Left forelimb (tissue), 1 donor: Measurements from ENCODE around the gene WASF2.
"Not testable (repeated sequence)": the region's sequence is repeated elsewhere in the genome, so short reads cannot be mapped to it uniquely, and the experiment has no call there.

Experiments
- DNase-seq: peaks from one replicate; pipeline ENCODE4 v3.0.0-alpha.2; 2018; ENCODE audit warnings: low spot score

Gene WASF2

DNA sequence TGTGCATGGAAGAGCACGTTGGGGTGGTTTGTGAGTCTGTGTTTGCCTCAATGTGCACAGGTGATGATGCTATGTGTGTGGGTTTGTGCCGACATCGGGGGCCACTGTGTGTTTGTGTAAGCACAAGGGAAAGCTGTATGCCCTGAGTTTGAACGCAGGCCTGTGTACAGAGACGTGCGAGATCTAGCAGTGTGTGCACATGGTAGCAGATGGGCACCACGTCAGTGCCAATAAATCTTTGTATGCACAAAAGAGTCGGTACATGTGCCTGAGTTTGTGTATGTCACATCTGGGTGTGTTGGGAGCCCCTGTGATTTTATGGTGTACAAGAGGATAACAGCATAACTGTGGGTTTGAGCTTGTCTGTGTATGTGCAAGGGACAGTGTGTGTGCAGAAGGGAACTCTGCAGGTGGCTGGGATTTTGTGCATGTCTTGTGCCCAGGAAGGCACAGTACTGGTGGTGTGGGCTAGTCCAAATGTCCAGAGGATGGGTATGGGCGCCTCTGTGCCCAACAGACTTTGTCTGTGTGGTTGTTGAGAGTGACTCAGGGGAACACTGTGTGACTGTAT lies 32.0 kb upstream of the WASF2 start:
- no peak for DNase-seq

DNA sequence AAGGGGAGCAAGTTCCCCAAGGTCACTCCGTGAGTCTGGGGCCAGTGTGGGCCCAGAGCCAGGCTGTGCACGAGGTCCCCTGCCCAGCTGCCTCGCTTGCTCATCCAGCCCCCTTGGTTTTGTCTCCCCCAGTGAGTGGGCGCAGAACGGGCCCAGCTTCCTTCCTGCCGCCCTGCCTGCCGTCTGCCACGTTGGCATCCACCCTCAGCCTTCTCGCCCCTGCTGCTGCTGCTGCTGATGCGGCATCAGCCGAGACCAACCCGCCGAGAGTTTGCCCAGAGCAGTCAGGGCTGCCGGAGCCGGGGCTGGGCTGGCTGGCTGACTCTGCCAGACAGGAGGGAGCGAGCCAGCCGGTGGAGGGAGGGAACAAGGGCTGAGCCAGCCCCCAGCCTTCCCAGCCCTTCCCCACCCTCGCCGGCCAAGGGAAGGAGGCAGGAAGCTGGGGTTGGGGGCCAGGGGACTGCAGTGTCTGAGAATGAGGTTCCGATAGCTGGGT lies 31.4 kb upstream of the WASF2 start:
- DNase-seq = no peak

DNA sequence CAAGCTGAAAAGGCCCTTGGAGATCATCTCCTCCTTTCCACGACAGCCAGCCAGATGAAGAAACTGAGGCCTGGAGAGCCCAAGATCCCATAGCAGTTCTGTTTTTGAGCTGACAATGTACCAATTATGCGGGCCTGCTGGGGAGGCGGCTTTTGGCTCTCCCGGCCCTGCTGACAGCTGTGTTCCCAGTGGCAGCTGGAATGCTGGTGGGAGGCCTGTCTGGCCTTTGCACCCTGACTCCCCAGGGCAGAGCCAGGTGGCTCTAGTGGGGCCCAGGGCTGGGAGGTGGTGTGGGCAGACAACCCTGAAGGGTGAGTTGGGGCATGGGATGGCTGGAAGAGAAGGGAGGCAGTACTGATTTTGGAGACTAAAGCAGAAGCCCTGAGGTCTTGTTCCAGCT lies 30.7 kb upstream of the WASF2 start:
- DNase-seq = no peak

DNA sequence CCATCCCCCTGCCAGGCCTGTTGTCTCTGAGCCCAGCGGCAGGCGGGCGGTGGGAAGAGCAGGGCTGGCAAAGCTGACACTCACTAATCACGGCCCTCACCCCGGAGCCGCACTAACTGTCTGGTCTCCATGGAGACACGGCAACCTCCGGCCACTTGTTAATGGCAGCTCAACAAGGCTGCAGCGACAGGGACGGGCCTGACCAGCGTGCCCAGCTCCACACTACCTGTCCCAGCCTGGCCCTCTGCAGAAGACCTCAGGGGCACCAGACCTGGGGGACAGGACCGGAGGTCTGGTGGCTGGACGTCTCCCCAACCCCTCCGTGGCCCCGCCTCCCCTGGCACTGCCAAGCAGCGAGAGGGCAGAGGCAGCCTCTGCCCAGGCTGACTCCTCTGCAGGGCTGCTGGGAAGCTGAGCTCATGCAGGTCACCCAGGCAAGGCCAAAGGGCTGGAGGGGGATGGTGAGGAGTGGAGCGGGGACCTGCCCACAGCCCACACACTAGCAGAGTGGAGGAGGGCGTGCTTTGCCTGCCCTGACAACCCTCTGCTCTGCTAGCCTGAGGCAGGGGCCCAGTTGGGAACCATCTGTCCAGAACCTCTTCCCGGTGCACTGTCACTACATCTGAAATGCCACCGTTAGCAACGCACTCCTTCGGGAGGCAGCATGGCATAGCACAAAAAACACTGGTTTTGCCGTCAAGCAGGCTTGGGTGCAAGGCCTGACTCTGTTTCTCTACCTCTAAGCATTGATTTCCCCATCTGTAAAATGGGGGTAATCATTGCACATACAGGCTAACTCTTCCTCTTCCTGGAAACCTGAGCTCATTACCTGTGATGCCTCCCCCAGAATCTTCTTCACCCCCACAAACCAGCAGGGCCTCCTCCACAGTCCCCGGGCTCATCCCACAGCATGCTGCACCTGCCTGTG lies 29.6 kb upstream of the WASF2 start:
- no peak for DNase-seq

DNA sequence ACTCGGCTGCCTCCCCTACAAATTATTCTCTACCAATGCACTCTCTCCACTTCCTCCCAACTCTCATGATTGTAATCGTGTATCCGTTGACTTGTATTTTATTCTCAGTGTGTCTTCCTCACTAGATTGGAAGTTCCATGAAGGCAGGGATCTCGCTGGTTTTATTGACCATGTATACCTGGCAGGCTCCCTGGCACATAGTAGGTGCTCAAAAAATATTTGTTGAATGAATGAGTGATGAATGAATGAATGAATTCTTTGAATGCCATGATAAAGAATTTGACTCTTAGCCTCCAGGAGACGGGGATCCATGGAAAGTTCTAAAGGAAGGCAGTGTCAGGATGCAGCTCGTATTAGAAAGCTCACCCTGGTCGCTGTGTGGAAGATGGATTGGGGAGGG lies 28.8 kb upstream of the WASF2 start:
- DNase-seq = no peak

DNA sequence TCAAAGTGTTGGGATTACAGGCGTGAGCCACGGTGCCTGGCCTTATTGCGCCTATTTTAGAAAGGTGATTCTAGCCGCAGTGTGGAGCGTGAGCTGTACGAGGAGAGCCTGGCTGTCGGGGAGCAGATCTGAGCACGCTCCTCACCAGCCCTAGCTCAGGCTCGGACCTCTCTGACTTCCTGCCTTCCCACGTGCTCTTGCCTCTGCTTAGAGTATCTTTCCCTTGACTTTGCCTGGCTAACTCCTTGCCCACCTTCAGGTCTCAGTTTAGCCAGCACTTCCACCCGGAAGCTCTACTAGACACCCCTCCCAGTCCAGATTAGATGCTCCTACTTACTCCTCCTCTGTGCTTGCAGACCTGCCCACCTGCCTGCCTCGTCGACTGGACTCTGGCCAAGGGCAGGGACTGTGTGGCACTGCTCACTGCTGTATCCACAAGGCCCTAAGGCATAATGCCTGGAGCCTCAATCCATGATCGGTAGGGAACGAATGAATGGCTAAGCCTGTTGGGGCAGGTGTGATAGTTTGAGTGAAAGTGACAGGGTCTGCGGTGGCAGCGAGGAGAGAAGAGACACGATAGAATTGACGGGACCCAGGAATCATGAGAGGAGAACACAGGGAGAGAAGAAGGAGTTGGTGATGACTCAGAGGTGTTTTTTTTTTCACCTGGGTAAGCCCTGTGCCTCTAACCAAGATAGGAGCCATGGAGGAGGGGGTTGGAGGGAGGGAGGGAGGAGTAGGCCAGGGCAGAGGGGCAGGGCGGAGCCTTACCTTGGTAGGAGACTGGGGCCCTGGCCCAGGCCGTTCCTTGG lies 28.1 kb upstream of the WASF2 start:
- no peak for DNase-seq

DNA sequence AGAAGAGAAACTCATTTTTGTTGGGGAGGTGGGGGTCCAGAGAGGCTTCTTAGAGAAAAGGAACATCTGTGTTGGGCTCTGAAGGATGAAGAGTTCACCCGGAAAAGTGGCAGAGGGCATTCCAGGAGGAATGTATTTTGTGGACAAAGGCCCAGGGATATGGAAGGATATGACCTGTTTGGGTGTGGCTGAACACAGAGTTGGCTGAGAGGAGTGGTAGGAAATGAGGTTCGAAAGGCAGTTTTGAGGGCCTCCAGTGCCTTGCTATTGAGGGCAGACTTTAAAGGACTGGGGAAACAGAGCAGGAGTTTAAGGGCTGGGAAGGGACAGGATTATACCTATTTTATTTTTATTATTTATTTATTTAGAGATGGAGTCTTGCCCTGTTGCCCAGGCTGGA lies 27.3 kb upstream of the WASF2 start:
- no peak for DNase-seq

DNA sequence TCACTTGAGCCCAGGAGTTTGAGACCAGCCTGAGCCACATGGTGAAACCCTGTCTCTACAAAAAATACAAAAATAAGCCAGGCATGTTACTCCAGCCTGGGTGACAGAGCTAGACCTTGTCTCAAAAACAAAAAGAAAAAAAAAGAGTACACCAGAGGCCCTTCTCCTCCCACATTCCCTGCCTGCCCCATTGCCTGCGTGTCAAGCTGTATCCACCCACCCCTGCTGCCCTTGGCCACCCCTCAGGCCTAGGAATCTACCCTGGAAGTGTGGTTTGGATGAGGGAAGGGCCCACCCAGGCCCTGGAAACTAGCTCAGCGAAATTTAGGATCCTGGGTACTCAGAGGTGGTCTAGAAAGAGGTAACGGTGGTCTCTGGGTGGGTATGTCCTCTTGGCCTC lies 25.7 kb upstream of the WASF2 start:
- DNase-seq = no peak

DNA sequence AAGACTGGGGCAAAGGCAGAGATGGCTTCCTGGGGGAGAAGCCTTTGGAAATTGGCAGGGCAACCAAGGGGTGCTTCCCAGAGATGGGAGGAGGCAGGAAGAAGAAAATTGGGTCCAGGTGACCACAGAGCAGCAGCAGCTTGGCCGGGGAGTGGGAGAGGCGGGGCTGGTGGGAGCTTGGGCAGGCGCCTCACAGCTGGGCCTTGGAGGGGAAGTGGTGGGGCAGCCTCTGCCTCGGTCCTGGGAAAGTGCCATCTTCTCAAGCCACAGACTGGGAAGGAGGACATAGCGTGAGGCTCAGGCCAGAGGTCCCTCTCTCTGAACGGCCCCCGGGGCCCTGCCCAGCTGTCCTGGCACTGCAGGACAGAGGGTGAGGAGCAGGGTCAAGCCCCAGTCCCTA lies 24.0 kb upstream of the WASF2 start:
- peak; percentile 67 for DNase-seq

DNA sequence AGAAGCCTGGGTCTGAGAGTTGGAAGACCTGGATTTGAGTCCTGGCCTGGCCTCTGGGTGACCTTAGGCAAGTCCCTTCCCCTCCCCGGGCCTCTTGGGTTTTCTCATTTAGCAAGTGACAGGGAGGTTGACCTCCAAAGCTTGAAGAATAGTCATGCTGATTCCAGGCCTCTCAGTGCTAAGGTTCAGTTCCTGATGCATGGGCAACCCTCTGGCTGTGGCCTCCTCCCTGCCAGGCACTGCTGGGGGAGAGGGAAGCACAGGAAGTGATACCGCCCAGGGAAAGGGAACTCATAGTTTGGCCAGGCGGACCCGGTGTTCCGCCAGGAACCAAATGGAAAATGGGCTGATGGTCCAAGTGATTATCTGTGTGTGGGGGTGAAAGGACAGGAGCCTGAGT lies 23.6 kb upstream of the WASF2 start:
- DNase-seq = no peak

DNA sequence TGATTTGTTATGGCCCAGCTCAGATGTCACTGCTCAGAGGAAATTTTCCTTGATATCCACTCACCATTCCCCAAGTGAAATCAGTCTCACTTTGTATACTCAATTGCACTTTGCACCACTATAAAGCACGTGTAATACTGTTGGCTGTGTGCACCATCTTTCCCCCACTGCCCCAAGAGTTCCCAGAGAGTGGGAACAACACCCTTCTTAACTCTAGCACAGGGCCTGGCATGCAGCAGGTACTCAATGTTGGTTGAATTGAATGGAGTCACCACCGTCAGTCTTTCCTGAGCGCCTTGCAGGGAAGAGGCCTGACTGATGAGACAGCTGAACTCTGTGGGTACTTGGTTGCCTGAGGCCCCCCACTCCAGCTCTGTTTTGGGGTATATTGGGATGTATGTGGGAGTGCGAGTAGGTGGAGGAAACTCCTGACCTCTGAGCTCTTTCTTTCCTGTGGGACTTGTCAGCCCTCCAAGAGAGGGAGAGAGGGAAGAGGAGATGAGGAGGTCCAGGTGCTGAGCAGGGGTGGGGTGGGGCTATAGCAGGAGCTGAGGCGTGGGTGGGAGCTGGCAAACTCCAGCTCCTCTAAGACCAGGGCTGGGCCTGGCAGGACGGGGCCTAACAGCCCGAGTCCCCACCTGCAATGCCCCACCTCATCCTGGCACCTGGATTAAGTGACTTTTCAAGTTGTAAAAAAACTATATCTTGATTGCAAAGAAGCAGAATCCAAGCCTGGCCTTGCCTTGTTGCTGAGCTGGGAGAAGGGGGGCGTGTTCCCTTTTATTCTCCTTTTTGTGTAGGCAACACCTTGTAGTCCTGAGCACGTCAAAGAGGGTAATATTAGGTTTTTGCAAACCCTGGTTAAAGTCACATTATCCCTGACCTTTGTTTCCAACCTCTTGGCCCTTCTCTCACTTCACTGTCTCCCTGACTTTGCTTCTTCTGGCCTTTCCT lies 19.4 kb upstream of the WASF2 start:
- DNase-seq = no peak

DNA sequence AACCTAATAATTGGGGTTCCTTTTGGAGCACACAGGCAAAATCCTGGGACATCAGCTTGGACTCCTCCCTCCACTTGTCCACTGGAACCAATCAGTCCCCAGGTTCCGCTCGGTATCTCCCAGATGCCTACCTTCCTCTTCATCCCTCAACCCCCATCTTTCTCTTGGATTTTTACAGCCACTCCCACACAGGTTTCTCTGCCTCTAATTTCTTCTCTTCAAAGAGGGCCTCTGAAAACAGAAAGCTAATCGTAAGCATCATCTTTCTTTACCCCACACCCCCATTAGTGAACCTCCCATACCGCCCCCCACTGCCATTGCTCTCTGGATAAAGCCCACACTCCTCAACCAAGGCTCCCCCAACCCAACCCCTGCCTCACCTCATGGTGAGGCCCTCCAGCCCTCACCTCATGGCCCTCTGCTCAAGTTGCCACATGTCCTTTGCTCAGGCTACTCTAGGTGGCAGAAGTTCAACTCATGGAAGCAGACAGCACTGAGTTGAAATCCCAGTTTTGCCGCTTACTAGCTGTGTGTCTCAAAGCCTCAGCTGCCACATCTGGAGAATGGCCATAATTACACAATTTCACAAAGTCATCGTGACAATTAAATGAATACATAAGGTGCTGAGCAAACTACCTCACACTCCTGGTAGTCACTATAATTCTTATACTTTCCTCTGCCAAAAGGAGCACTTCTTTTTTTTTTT lies 18.1 kb upstream of the WASF2 start:
- no peak for DNase-seq

DNA sequence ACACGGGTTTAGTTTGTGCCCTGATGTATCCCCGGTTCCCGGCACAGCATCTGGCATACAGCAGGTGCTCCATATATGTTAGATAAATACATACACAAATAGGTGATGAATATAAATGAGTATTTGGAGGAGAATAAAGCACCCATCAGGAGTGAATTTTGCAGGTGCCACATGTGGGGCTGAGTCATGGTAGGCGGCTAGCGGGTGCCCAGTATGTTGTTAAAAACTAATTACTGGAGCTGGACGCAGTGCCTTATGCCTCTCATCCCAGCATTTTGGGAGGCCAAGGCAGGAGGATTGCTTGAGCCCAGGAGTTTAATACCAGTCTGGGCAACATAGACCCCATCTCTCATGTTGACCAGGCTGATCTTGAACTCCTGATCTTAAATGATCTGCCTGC lies 16.7 kb upstream of the WASF2 start:
- DNase-seq = no peak

DNA sequence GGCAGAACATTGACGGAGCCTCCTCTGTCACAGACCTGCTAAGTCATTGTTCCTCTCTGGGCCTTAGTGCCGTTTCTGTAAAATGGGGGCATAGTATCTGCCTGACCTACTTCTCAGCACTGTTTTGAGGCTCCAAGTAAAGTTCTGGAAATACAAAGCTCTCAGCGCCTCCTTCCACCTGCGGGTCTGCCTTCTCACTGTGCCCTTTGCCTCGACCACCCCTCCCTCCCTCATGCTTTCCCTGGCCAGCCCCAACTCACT lies 15.4 kb upstream of the WASF2 start:
- no peak for DNase-seq

DNA sequence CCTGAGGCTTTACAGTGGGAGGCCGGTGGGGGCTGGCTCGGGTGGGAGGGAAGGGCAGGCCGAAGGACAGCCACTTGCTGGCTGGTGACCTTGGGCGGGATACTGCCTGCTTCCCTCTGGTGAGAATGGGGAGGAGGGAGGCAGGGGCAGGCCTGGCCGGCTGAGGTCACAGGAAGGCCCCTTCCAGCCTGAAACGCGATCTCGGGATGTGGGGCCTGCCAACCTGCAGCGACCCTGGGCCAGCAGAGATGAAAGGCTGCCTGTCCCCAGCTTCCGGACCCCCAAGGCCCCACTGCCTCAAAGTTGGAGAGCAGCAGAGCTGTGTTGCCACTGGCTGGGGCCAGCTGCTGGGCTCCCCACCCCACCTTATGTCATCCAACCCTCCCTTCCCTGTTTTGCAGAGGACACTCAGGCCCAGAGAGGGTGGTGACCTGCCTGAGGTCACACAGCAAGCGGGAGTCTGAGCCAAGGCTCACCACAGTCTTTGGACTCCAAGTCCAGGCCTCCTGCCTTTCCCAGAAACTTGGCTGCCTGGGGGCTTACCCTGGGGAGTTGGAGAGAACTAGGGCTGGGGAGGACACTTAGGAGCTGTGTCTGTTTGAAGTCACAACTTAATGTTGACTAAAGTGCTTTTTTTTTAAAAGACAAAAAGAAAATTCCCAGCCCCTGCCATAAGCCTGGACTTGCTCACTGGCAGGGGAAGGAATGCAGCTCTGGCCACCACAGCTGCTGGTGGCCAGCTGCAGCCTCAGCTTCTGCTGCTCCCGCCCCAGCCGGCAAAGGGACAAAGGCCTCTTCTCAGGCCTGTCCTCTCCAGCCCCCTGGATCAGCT lies 14.8 kb upstream of the WASF2 start:
- peak; percentile 93 for DNase-seq

DNA sequence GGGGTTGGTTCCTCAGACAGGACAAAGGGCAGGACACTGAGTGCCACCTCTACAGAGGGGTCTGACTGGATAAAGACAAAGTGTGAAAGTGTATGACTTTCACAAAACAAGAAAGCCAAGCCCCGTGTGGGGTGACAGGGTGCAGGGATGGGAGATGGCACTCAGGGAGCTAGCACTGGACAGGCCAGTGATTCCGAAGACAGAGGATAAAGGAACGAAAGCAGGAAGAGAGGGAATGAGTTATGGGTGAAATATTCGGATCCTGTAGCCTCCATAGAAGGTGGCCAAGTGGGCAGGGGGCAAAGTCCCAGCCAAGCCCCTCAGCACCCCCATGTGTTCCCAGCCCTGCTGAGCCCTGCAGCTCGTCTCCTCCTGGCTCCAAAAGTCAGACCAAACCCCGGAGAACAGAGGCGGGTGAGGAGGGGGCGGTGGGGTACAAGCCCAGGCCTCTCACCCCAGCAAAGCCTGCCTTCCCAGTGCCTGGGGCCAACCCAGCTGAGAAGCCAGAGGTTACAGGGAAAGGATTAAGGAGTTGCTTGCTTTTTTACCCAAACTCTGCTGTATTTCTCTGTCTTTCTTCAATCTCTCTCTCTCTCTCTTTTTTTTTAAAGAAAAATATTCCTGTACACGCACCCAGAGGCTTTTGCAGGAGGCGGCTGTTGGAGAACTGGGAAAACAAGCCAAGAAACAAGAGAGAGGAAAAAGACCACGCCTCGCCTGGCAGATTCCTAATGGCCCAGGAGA lies 14.0 kb upstream of the WASF2 start:
- no peak for DNase-seq

DNA sequence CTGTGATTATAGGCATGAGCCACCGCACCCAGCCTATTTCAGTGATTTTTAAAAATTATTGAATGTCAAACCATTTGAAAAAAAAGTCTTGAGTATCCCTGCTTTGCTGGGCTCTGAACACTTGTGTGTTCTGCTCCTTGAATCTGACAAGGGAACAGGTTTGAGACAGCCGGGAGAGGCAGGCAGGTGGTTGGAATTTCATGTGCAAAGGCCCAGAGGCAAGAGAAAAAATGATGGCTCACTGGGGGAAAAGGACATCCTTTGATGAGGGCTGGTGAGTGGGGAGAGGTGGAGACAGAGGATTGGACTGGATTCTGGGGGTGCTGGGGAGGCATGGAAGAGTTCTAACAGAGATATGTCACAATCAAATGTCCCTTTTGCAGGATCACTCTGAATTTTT lies 13.1 kb upstream of the WASF2 start:
- no peak for DNase-seq

DNA sequence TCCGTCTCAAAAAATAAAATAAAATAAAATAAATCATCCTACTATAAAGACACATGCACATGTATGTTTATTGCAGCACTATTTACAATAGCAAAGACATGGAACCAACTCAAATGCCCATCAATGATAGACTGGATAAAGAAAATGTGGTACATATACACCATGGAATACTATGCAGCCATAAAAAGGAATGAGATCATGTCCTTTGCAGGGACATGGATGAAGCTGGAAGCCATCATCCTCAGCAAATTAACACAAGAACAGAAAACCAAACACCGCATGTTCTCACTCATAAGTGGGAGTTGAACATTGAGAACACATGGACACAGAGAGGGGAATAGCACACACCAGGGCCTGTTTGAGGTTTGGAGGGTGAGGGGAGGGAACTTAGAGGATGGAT lies 11.2 kb upstream of the WASF2 start:
- not testable (repeated sequence) for DNase-seq

DNA sequence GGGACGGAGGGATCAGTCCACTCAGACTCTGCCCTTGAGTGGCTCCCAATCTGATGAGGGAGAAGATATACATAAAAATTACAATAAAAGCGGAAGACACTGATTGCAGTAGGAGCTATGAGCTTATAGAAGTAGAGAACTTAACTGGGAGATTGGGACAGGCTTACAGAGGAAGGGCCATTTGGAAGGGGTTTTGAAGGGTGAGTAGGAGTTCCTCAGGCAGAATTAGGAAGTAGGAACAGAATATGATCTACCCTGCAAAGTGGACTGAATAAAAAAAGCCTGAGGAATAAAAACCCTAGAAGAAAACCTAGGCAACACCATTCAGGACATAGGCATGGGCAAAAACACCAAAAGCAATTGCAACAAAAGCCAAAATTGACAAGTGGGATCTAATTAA lies 9.2 kb upstream of the WASF2 start:
- DNase-seq = no peak
